Psoas muscle (tissue), 8 donors: Measurements from ENCODE around the gene FGB. TPM values are rescaled to one million over a fixed set of nuclear protein-coding genes. Genes with fewer than 3 reads are reported as not detected.

Experiments used
- ATAC-seq, 4 donors: fragments of 200-7000 bp; cut with Tn5 transposase; one replicate each; pipeline ENCODE4 v1.9.1; 2020; ENCODE audit warnings: moderate library complexity in 3 of 4, mild to moderate bottlenecking in 2 of 4
- DNase-seq, 2 donors: peaks; one replicate each; pipeline ENCODE4 v3.0.0-alpha.2; 2020
- H3K27ac ChIP-seq: fragments of 200-600 bp; one replicate; pipeline ENCODE4 v1.8.0; 2022
- H3K27me3 ChIP-seq, 3 donors: fragments of 200-600 bp in 1 of 3; one replicate each; pipeline versions ENCODE4 v1.6.1 to v1.8.0; 2013 to 2022; ENCODE audit warnings: low read length in 2 of 3, mild to moderate bottlenecking in 2 of 3, moderate library complexity in 1 of 3; ENCODE audit not compliant: insufficient read depth in 3 of 3
- H3K36me3 ChIP-seq, 2 donors: fragments of 200-600 bp in 1 of 2; one replicate each; pipeline versions ENCODE4 v1.6.1 to v1.8.0; 2013 to 2022; ENCODE audit warnings: low read depth in 1 of 2, mild to moderate bottlenecking in 1 of 2, moderate library complexity in 1 of 2; ENCODE audit not compliant: insufficient read depth in 1 of 2
- H3K4me1 ChIP-seq: fragments of 200-600 bp; one replicate; pipeline ENCODE4 v1.8.0; 2022
- H3K4me3 ChIP-seq: fragments of 200-600 bp; one replicate; pipeline ENCODE4 v1.8.0; 2022; ENCODE audit warnings: mild to moderate bottlenecking
- H3K9me3 ChIP-seq: fragments of 200-600 bp; one replicate; pipeline ENCODE4 v1.8.0; 2022
- CTCF ChIP-seq: fragments of 200-600 bp; IDR thresholded peaks from one replicate; pipeline ENCODE4 v1.8.0; 2022; ENCODE audit warnings: antibody characterized with exemption
- WGBS, 3 donors: extraction: QIAGEN DNeasy Blood & Tissue Kit; methylation state at CpG; one replicate each; pipeline versions ENCODE4 v1.1.6 to v1.1.7; 2013; 5-methylcytosine and 5-hydroxymethylcytosine counted together
- intact Hi-C, 2 donors: fragments of 100-400 bp; cut with DNase I; formaldehyde crosslinking; loops; one replicate each; pipeline versions ENCODE4 v1.11.0 to v1.14.2; 2022
- polyA plus RNA-seq, 3 donors: library from polyadenylated mRNA; stranded (reverse); fragments of 200-250 nt; gene quantifications; one replicate each; pipeline ENCODE4 v1.2.3, GENCODE V29; 2013
- total RNA-seq, 4 donors: library from RNA; stranded (reverse); fragmentation: NEBNext Ultra II Directional in 2 of 4; extraction: Animal tissue kit (Norgen Biotek cat#: 25700) in 2 of 4; gene quantifications; one replicate each; pipeline versions ENCODE4 v1.2.1 to v1.2.4, GENCODE V29; 2021 to 2023
- donor health status: healthy with polysubstance abuse.
- donor health status: DM: no; HTN: no; CAD: no; lungs with moderate emphysema.
- donor health status: Bipolar disorder and iron deficiency.
- donor health status: healthy.
- donor health status: DM: yes; HTN: yes; CAD: no.
- donor health status: DM: no; HTN: no; CAD: no.
- donor health status: DM: no; HTN: no; CAD: no.
- donor health status: DM: yes; HTN: yes; CAD: no.

FGB gene
- total and polyA plus RNA-seq, 7 donors: 0.54 to 0.77 TPM; not detected in 5

GRCh38 chr4:154551872-154552686 is 10.7 kb upstream of the FGB start:
- H3K27ac ChIP-seq: no peak overlapping the region

GRCh38 chr4:154559141-154559493 is 3.7 kb upstream of the FGB start:
- ATAC-seq (no peak), DNase-seq (no peak)
- no peaks in the 10 kb centered on the region for H3K27me3 ChIP-seq
- H3K4me3 ChIP-seq: no peak overlapping the region
- WGBS, 3 donors: 90 to 91% (median 91%) methylated on average over 1 of the region's 1 CpG
- H3K4me1 ChIP-seq: no peaks in the 10 kb centered on the region
- no peaks in the 10 kb centered on the region for H3K9me3 ChIP-seq
- no peaks in the 10 kb centered on the region for H3K36me3 ChIP-seq
- no peak overlapping the region for H3K27ac ChIP-seq
- intact Hi-C loops: no loop called here
- TF ChIP-seq CTCF: no peak

More at GRCh38 chr4:154551872-154552686, 10.7 kb upstream of the FGB start:
- ATAC-seq (peak; percentile 70 to 79 (median 72)), DNase-seq (peak; percentile 65 to 73)
- H3K36me3 ChIP-seq: peaks cover 0 to 10% of the 10 kb centered on the region in 2 donors
- H3K4me3 ChIP-seq: no peak overlapping the region
- no peaks in the 10 kb centered on the region for H3K27me3 ChIP-seq
- H3K4me1 ChIP-seq: peaks cover 9% of the 10 kb centered on the region
- no peaks in the 10 kb centered on the region for H3K9me3 ChIP-seq
- WGBS, 3 donors: 13 to 29% (median 19%) methylated on average over 6 of the region's 6 CpGs
- peak; percentile 90 for TF ChIP-seq CTCF
- intact Hi-C loops: loop anchor here (2.0 to 5.0 kb wide), 4 partner anchors 70 to 821 kb away; no protein-coding TSS in a partner anchor

- Histone ChIP-seq H3K36me3 (no peaks in the 10 kb centered on the region), H3K9me3 (no peaks in the 10 kb centered on the region), H3K4me1 (no peaks in the 10 kb centered on the region), H3K27me3 (no peaks in the 10 kb centered on the region), H3K4me3 (no peak overlapping the region), H3K27ac (no peak overlapping the region)
- TF ChIP-seq CTCF: peak; percentile 26
- no peak for DNase-seq
- peak in 2 of 4 donors; percentile 36 to 49 for ATAC-seq
- intact Hi-C loops: no loop called here
- 71 to 75% (median 73%) methylated on average over 9 of the region's 9 CpGs for WGBS, 3 donors
These were observed 3.1 kb upstream of the FGB start for GRCh38 chr4:154559494-154560418.

- intact Hi-C loops: no loop called here
- Histone ChIP-seq H3K27me3 (no peaks in the 10 kb centered on the region), H3K4me1 (no peaks in the 10 kb centered on the region), H3K36me3 (no peaks in the 10 kb centered on the region), H3K4me3 (no peak overlapping the region), H3K27ac (no peak overlapping the region), H3K9me3 (no peaks in the 10 kb centered on the region)
- DNase-seq (no peak), ATAC-seq (no peak)
- TF ChIP-seq CTCF: no peak
- WGBS, 3 donors: 94 to 100% (median 95%) methylated on average over 1 of the region's 1 CpG
These were observed 2.4 kb upstream of the FGB start for GRCh38 chr4:154560419-154560801.
